H1 (cell line): Measurements from ENCODE around the gene HNRNPH2.

Source experiments
- HDAC2 ChIP-seq, 2 experiments: fragments of 300-600 bp in 1 of 2; sonication (generic) in 1 of 2; IDR thresholded peaks; 2 replicates each; pipeline ENCODE4 v1.6.1; 2011 to 2012; ENCODE audit warnings: low read depth in 2 of 2, low read length in 2 of 2, mild to moderate bottlenecking in 2 of 2, moderate library complexity in 2 of 2, borderline replicate concordance in 1 of 2, inconsistent platforms in 1 of 2
- KDM1A ChIP-seq: fragments of 200-600, 300-600 bp; sonication (generic); IDR thresholded peaks from 2 replicates; pipeline ENCODE4 v1.7.1; 2016; ENCODE audit warnings: mild to moderate bottlenecking, low read length, borderline replicate concordance
- POLR2A ChIP-seq, 2 experiments: IDR thresholded peaks; 1 replicate in 1 of 2; 2 replicates in 1 of 2; pipeline ENCODE4 v1.6.1; 2011; ENCODE audit warnings: low read depth in 2 of 2, low read length in 2 of 2, mild to moderate bottlenecking in 2 of 2; ENCODE audit errors: control extremely low read depth in 1 of 2
- POLR2AphosphoS5 ChIP-seq: IDR thresholded peaks from 2 replicates; pipeline ENCODE4 v1.6.1; 2011; ENCODE audit warnings: low read depth, low read length
- RAD21 ChIP-seq, 2 experiments: IDR thresholded peaks in 1 of 2; conservative IDR thresholded peaks in 1 of 2; 2 replicates each; pipeline ENCODE4 v1.6.1; 2011; ENCODE audit warnings: low read depth in 2 of 2, low read length in 2 of 2, improper control_type of control experiment in 1 of 2, inconsistent platforms in 1 of 2, mild to moderate bottlenecking in 1 of 2, moderate library complexity in 1 of 2
- TAF1 ChIP-seq: IDR thresholded peaks from 2 replicates; pipeline ENCODE4 v1.6.1; 2011; ENCODE audit warnings: mild to moderate bottlenecking, low read depth, low read length
- ZNF274 ChIP-seq: IDR thresholded peaks from 2 replicates; pipeline ENCODE4 v1.7.0; 2012; ENCODE audit warnings: low read length, borderline replicate concordance; ENCODE audit errors: extremely low read depth
- TF ChIP-seq, protein P1 (sequence below), 3 experiments: IDR thresholded peaks; 1 replicate in 2 of 3; 2 replicates in 1 of 3; pipeline versions ENCODE4 v1.5.1 to v1.6.1; 2011; ENCODE audit warnings: low read length in 3 of 3, mild to moderate bottlenecking in 3 of 3, inconsistent platforms in 2 of 3, low read depth in 1 of 3, moderate library complexity in 1 of 3; ENCODE audit not compliant: insufficient read depth in 1 of 3; ENCODE audit errors: control extremely low read depth in 1 of 3
- TF ChIP-seq, protein P2 (sequence below): IDR thresholded peaks from 2 replicates; pipeline ENCODE4 v1.6.1; 2012; ENCODE audit warnings: inconsistent platforms
- TF ChIP-seq, protein P3 (sequence below): IDR thresholded peaks from 2 replicates; pipeline ENCODE4 v1.6.1; 2011; ENCODE audit warnings: low read length, improper control_type of control experiment

DNA sequence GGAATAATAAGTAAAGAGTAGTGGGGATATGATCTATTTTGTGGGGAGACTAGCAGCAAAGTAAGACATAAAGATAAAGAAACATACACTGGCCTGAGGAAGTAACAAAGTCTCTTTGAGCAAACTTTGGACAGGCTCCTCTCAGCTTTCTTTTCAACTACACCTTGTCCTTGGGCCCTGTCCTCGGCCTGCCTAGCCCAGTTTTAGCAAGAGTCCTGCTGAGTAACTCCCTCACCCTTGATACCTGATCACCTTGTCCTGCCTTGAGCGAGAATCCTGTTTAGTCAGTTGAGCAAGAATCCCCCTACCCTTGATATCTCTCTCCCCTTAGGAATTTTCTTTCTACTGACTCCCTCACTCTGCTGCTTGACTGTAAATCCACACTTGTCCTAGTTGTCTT, 11.5 kb downstream of the HNRNPH2 start:
- TF ChIP-seq KDM1A (no peak), POLR2A (IDR thresholded peaks at IDR 0.05; ENCODE audit: control extremely low read depth in 1 of 2, low read depth in 2 of 2, low read length in 2 of 2) (no peak), ZNF274 (no peak), POLR2AphosphoS5 (no peak), RAD21 (IDR thresholded peaks at IDR 0.05 in 1 of 2, conservative IDR thresholded peaks at IDR 0.05 in 1 of 2; ENCODE audit: low read depth in 2 of 2, low read length in 2 of 2) (no peak), HDAC2 (IDR thresholded peaks at IDR 0.05; ENCODE audit: borderline replicate concordance in 1 of 2, low read depth in 2 of 2, low read length in 2 of 2) (no peak), TAF1 (no peak)
- TF ChIP-seq, protein P1, sequence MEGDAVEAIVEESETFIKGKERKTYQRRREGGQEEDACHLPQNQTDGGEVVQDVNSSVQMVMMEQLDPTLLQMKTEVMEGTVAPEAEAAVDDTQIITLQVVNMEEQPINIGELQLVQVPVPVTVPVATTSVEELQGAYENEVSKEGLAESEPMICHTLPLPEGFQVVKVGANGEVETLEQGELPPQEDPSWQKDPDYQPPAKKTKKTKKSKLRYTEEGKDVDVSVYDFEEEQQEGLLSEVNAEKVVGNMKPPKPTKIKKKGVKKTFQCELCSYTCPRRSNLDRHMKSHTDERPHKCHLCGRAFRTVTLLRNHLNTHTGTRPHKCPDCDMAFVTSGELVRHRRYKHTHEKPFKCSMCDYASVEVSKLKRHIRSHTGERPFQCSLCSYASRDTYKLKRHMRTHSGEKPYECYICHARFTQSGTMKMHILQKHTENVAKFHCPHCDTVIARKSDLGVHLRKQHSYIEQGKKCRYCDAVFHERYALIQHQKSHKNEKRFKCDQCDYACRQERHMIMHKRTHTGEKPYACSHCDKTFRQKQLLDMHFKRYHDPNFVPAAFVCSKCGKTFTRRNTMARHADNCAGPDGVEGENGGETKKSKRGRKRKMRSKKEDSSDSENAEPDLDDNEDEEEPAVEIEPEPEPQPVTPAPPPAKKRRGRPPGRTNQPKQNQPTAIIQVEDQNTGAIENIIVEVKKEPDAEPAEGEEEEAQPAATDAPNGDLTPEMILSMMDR (IDR thresholded peaks at IDR 0.05; ENCODE audit: control extremely low read depth in 1 of 3, insufficient read depth in 1 of 3, low read depth in 1 of 3, low read length in 3 of 3), result no peak
- TF ChIP-seq, protein P2, sequence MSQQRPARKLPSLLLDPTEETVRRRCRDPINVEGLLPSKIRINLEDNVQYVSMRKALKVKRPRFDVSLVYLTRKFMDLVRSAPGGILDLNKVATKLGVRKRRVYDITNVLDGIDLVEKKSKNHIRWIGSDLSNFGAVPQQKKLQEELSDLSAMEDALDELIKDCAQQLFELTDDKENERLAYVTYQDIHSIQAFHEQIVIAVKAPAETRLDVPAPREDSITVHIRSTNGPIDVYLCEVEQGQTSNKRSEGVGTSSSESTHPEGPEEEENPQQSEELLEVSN, result no peak
- TF ChIP-seq, protein P3, sequence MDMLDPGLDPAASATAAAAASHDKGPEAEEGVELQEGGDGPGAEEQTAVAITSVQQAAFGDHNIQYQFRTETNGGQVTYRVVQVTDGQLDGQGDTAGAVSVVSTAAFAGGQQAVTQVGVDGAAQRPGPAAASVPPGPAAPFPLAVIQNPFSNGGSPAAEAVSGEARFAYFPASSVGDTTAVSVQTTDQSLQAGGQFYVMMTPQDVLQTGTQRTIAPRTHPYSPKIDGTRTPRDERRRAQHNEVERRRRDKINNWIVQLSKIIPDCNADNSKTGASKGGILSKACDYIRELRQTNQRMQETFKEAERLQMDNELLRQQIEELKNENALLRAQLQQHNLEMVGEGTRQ, result no peak
